A549 (cell line): ENCODE measurements around the gene FAM228B. TPM values are rescaled to one million over a fixed set of nuclear protein-coding genes. Genes with fewer than 3 reads are reported as not detected.

ENCODE experiments used
- ATAC-seq, 2 experiments: fragments of 200-7000 bp in 1 of 2; fragments of >200 bp in 1 of 2; cut with Nextera tagmentation in 1 of 2; cut with Tn5 transposase in 1 of 2; 3 replicates each; pipeline versions ENCODE4 v1.8.0 to v1.9.1; 2018 to 2020; ENCODE audit warnings: mild to moderate bottlenecking in 1 of 2, moderate library complexity in 1 of 2
- CTCF ChIA-PET: fragments of 300-600 bp; sonication (Branson Sonifier 250); formaldehyde crosslinking; extraction: SDS; loops from one replicate; lab custom pipeline; 2021; ENCODE audit warnings: antibody characterized with exemption, inconsistent platforms; lab: Yijun Ruan, JAX
- POLR2A ChIA-PET: fragments of 350-600 bp; formaldehyde crosslinking; extraction: SDS; loops from one replicate; lab custom pipeline; 2021; ENCODE audit warnings: antibody characterized with exemption, inconsistent platforms; lab: Yijun Ruan, JAX
- DNase-seq, 2 experiments: peaks; one replicate each; pipeline versions ENCODE4 v3.0.0 to v3.0.0-alpha.2; 2011 to 2016; ENCODE audit warnings: low read depth in 1 of 2, low spot score in 1 of 2
- FAIRE-seq: peaks from 2 replicates; lab custom pipeline; 2011; peaks lifted over from hg19 to GRCh38; lab: Jason Lieb, UNC
- H3K27ac ChIP-seq, 2 experiments: fragments of >200 bp; sonication (Bioruptor Twin); formaldehyde crosslinking; 3 replicates each; pipeline ENCODE4 v1.5.1; 2016 to 2017
- H3K4me1 ChIP-seq: fragments of >200 bp; sonication (Bioruptor Twin); formaldehyde crosslinking; 3 replicates; pipeline ENCODE4 v1.6.1; 2016
- H3K4me2 ChIP-seq: fragments of >200 bp; sonication (Bioruptor Twin); formaldehyde crosslinking; 3 replicates; pipeline ENCODE4 v1.6.1; 2016
- H3K4me3 ChIP-seq: fragments of >200 bp; sonication (Bioruptor Twin); formaldehyde crosslinking; 3 replicates; pipeline ENCODE4 v1.5.1; 2016
- H3K9me3 ChIP-seq: fragments of >200 bp; sonication (Bioruptor Twin); formaldehyde crosslinking; 3 replicates; pipeline ENCODE4 v1.6.1; 2016
- BHLHE40 ChIP-seq: IDR thresholded peaks from 2 replicates; pipeline ENCODE4 v1.6.1; 2012; ENCODE audit warnings: low read depth, low read length, inconsistent platforms
- CBX2 ChIP-seq: fragments of 200-600 bp; sonication (generic); IDR thresholded peaks from 2 replicates; pipeline ENCODE4 v1.6.1; 2016; ENCODE audit warnings: low read depth, mild to moderate bottlenecking, borderline replicate concordance
- CBX8 ChIP-seq: fragments of 200-600 bp; sonication (generic); IDR thresholded peaks from 2 replicates; pipeline ENCODE4 v1.6.1; 2016
- CHD4 ChIP-seq: fragments of 200-600 bp; sonication (generic); IDR thresholded peaks from 2 replicates; pipeline ENCODE4 v1.6.1; 2016; ENCODE audit warnings: antibody characterized with exemption, mild to moderate bottlenecking, borderline replicate concordance
- CTCF ChIP-seq: fragments of >200 bp; sonication (Bioruptor Twin); formaldehyde crosslinking; IDR thresholded peaks from 3 replicates; pipeline ENCODE4 v1.5.1; 2016
- EHF ChIP-seq: fragments of 250-450 bp; sonication (Bioruptor Pico); IDR thresholded peaks from 2 replicates; pipeline ENCODE4 v1.5.0; 2020; ENCODE audit warnings: mild to moderate bottlenecking
- GATA3 ChIP-seq: IDR thresholded peaks from 2 replicates; pipeline ENCODE4 v1.6.1; 2012; ENCODE audit warnings: borderline replicate concordance
- HDAC2 ChIP-seq: fragments of 200-600 bp; sonication (generic); IDR thresholded peaks from 2 replicates; pipeline ENCODE4 v1.6.1; 2016
- HMGXB4 ChIP-seq: fragments of 250-450 bp; sonication (Bioruptor Pico); IDR thresholded peaks from 2 replicates; pipeline ENCODE4 v1.5.0; 2021; ENCODE audit warnings: mild to moderate bottlenecking, moderate library complexity, borderline replicate concordance
- HOXA7 ChIP-seq: fragments of 250-450 bp; sonication (Bioruptor Pico); IDR thresholded peaks from 2 replicates; pipeline ENCODE4 v1.5.0; 2020; ENCODE audit warnings: mild to moderate bottlenecking, moderate library complexity
- JUN ChIP-seq, 2 experiments: fragments of >200 bp; sonication (Bioruptor Twin); formaldehyde crosslinking; IDR thresholded peaks; 2 replicates in 1 of 2; 3 replicates in 1 of 2; pipeline ENCODE4 v1.6.1; 2016 to 2017
- NFE2L2 ChIP-seq: fragments of 150-350 bp; conservative IDR thresholded peaks from 2 replicates; pipeline ENCODE4 v1.6.1; 2014; ENCODE audit warnings: low read length
- NR3C1 ChIP-seq: fragments of >200 bp; sonication (Bioruptor Twin); formaldehyde crosslinking; IDR thresholded peaks from 3 replicates; pipeline ENCODE4 v1.6.1; 2017
- POLR2A ChIP-seq: IDR thresholded peaks from 2 replicates; pipeline ENCODE4 v1.6.1; 2012; ENCODE audit warnings: mild to moderate bottlenecking, low read length
- RARB ChIP-seq: fragments of 250-450 bp; sonication (Bioruptor Pico); IDR thresholded peaks from 2 replicates; pipeline ENCODE4 v1.8.0; 2021; ENCODE audit warnings: mild to moderate bottlenecking, moderate library complexity
- RFX5 ChIP-seq: fragments of 450-650 bp; IDR thresholded peaks from 2 replicates; pipeline ENCODE4 v1.7.1; 2014; ENCODE audit warnings: antibody characterized with exemption, mild to moderate bottlenecking, moderate library complexity
- SREBF2 ChIP-seq: fragments of 450-650 bp; IDR thresholded peaks from 2 replicates; pipeline ENCODE4 v1.6.1; 2014; ENCODE audit warnings: mild to moderate bottlenecking, moderate library complexity
- TP53 ChIP-seq: fragments of 250-450 bp; sonication (Bioruptor Pico); IDR thresholded peaks from 2 replicates; pipeline ENCODE4 v1.5.0; 2021; ENCODE audit warnings: mild to moderate bottlenecking, moderate library complexity
- whole genome bisulfite sequencing: methylation state at CpG from one replicate; pipeline ENCODE4 v1.1.6; 2017; ENCODE audit errors: missing lambda C conversion rate; 5-methylcytosine and 5-hydroxymethylcytosine counted together
- polyA plus RNA-seq, 4 experiments: library from polyadenylated mRNA; depleted of rRNA in 3 of 4; stranded (reverse); fragments of >200 nt; fragmentation: RNase III in 1 of 4; extraction: RNeasy Plus Mini Kit Qiagen cat#74134 plus additional on column Dnase treatment in 1 of 4; gene quantifications; 2 replicates in 3 of 4; 3 replicates in 1 of 4; pipeline ENCODE4 v1.2.3, GENCODE V29; 2011 to 2017
- TF ChIP-seq, protein P1 (sequence below): fragments of >200 bp; sonication (Bioruptor Twin); formaldehyde crosslinking; IDR thresholded peaks from 2 replicates; pipeline ENCODE4 v1.6.1; 2016

Gene FAM228B
- polyA plus RNA-seq, 2 of the 4 experiments (the other 2 are of a cell fraction) = 3.8 to 7.6 TPM

GRCh38 chr2:24181849-24182248 lies 58.6 kb downstream of the FAM228B start (continued):
- TF ChIP-seq EHF (no peak), BHLHE40 (no peak), GATA3 (no peak), RARB (CRISPR knock-in tag) (no peak), NR3C1 (no peak), TP53 (CRISPR knock-in tag) (no peak), HOXA7 (CRISPR knock-in tag) (no peak)

DNA sequence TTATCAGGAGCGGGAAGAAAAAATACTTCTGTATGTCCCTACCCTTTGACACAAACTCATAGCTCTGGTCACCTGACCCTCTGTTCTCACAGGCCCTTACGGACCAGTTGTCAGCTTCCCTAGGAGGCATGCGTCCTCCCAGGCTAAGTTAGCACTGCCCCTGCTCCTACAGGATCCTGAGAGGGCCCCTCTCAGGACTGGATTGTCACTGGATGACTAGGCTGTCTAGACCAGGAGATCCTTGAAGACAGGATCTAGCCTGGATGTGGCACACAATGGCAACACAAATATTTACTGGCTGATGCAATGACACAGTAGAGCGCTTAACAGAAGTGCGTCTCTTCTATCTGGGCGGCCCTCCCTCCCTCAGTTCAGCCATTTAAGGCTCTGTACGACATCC lies 59.2 kb downstream of the FAM228B start:
- TF ChIP-seq POLR2A = no peak
- no peak for TF ChIP-seq HMGXB4 (CRISPR knock-in tag)
- TF ChIP-seq CHD4 = no peak
- no peak for TF ChIP-seq JUN (IDR thresholded peaks at IDR 0.05)
- no peak for TF ChIP-seq HDAC2
- no peak for TF ChIP-seq SREBF2
- TF ChIP-seq, all 56 proteins: peak for 0
- no peak overlapping the region for H3K4me2 ChIP-seq
- WGBS = 92% methylated on average over 7 of the region's 7 CpGs
- POLR2A ChIA-PET = no interaction called here
- H3K4me1 ChIP-seq = peaks cover 4% of the 10 kb centered on the region; the same call in 1 of the 3 replicates
- FAIRE-seq (no peak), DNase-seq (no peak), ATAC-seq (peak; percentile 33 to 43; a peak in 4 of 6 replicates)
- H3K9me3 ChIP-seq = no peaks in the 10 kb centered on the region
- CTCF ChIA-PET = interaction anchor here (1.4 to 1.5 kb wide), 3 partner anchors 9 to 98 kb away, joined by 3 to 4 read pairs (median 4); partner anchors contain the start of gene TP53I3
- no peak overlapping the region for H3K4me3 ChIP-seq
- H3K27ac ChIP-seq = no peak overlapping the region

DNA sequence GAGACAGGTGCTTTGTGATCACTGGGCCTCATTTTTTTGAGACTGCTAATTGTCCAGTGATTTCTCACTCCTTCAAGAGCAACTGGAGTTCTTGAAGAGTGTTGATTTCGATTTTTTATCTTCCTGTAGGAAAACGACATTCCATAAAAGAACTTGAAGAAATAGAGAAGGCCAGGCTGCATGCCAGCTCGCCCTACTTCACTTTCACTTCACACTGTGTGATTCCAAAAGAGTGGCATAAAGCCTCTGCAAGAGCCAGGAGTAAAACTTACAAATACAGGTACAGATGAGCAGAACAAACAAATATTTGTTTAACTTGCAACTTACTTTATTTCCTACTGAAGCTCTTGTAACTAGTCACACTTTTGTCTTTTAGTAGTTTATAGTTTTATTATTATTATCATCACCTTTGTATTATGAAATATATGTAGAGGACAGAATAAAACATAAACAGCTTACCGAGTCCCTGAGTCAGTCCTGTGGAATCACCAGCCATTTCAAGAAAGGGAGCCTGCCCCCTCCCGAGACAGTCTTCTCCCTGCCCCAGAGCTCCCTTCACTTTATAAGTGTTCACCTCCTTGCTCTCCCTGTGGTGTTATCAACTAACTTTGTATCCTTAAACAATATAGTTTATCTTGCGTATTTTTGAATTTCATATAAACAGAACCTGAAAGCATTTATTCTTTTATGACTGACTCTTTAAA lies 60.2 kb downstream of the FAM228B start:
- ATAC-seq (no peak), DNase-seq (no peak), FAIRE-seq (no peak)
- H3K4me2 ChIP-seq = no peak overlapping the region
- H3K9me3 ChIP-seq = no peaks in the 10 kb centered on the region
- CTCF ChIA-PET = interaction anchor here (1.0 to 1.5 kb wide), 3 partner anchors 8 to 25 kb away, joined by 3 to 4 read pairs (median 4); no protein-coding TSS in a partner anchor
- 53% methylated on average over 6 of the region's 6 CpGs for WGBS
- TF ChIP-seq GATA3 = no peak
- no peak for TF ChIP-seq NFE2L2
- TF ChIP-seq RFX5 = no peak
- TF ChIP-seq, protein P1, sequence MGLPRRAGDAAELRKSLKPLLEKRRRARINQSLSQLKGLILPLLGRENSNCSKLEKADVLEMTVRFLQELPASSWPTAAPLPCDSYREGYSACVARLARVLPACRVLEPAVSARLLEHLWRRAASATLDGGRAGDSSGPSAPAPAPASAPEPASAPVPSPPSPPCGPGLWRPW = no peak
- TF ChIP-seq CBX8 = no peak
- TF ChIP-seq CBX2 = no peak
- TF ChIP-seq CTCF = no peak
- H3K27ac ChIP-seq = no peak overlapping the region
- no peak overlapping the region for H3K4me3 ChIP-seq
- peaks cover 4% of the 10 kb centered on the region; the same call in 1 of the 3 replicates for H3K4me1 ChIP-seq
- POLR2A ChIA-PET = no interaction called here
